Measurements from ENCODE around the gene VEZT. TPM values are rescaled to one million over a fixed set of nuclear protein-coding genes. Genes with fewer than 3 reads are reported as not detected.

The VEZT gene
- total and polyA plus RNA-seq, 2 donors (not counting 1 experiment from before 2014, with no cell fraction given): 76.6 to 123 TPM

DNA sequence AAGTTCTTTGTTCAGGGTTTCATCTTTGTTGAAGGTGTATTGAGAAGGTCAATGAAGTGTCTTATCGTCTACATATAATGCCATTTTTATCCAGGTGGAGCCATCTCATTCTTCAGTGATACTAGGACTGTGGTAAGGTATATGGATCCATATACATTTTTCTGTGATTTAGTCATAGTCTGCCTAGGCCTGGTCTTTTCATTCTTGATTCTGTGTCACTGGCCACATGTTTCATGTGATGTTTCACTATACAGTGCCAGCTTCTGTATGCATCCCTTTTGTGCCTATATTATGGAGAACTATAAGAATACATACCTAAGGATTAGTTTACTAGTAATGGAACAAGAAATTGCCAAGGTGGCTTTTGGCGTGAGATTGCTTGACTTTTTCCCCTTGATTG is 40.5 kb downstream of the VEZT start:
- peaks cover 2% of the 10 kb centered on the region for H3K36me3 ChIP-seq (ENCODE audit: control insufficient read depth, insufficient read depth, low read length)
- no peaks in the 10 kb centered on the region for H3K79me2 ChIP-seq (ENCODE audit: control insufficient read depth, insufficient read depth, low read length)
- no peak overlapping the region for H3K4me2 ChIP-seq (ENCODE audit: extremely low read depth, insufficient read depth, low read length)
- TF ChIP-seq, protein P1, sequence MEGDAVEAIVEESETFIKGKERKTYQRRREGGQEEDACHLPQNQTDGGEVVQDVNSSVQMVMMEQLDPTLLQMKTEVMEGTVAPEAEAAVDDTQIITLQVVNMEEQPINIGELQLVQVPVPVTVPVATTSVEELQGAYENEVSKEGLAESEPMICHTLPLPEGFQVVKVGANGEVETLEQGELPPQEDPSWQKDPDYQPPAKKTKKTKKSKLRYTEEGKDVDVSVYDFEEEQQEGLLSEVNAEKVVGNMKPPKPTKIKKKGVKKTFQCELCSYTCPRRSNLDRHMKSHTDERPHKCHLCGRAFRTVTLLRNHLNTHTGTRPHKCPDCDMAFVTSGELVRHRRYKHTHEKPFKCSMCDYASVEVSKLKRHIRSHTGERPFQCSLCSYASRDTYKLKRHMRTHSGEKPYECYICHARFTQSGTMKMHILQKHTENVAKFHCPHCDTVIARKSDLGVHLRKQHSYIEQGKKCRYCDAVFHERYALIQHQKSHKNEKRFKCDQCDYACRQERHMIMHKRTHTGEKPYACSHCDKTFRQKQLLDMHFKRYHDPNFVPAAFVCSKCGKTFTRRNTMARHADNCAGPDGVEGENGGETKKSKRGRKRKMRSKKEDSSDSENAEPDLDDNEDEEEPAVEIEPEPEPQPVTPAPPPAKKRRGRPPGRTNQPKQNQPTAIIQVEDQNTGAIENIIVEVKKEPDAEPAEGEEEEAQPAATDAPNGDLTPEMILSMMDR (conservative IDR thresholded peaks at IDR 0.05 in 1 of 2, IDR thresholded peaks at IDR 0.05 in 1 of 2; ENCODE audit: low read depth in 1 of 2, low read length in 2 of 2): no peak
- no peak for TF ChIP-seq EZH2 (IDR thresholded peaks at IDR 0.05; ENCODE audit: low read length, missing control alignments)
- no peak overlapping the region for H2AFZ ChIP-seq (ENCODE audit: low read length)
- H3K27me3 ChIP-seq (ENCODE audit: control insufficient read depth, insufficient read depth, low read length): no peaks in the 10 kb centered on the region
- peaks cover 2% of the 10 kb centered on the region for H3K4me1 ChIP-seq (ENCODE audit: control insufficient read depth, extremely low read depth, insufficient read depth, low read length)
- no peaks in the 10 kb centered on the region for H3K9me3 ChIP-seq (ENCODE audit: control insufficient read depth, insufficient read depth, low read depth, low read length)
- no peak overlapping the region for H3K4me3 ChIP-seq (replicated peaks in 1 of 4; ENCODE audit: control extremely low read depth in 1 of 4, insufficient read depth in 1 of 4, low read depth in 3 of 4, low read length in 4 of 4)
- peak in 1 of 2 donors; percentile 26 for DNase-seq (ENCODE audit: low read depth in 2 of 2)
- peaks cover 1% of the 10 kb centered on the region for H4K20me1 ChIP-seq (ENCODE audit: control insufficient read depth, extremely low read depth, insufficient read depth, low read length)
- H3K9ac ChIP-seq (ENCODE audit: insufficient read depth, low read length): no peak overlapping the region
- no peak overlapping the region for H3K27ac ChIP-seq (ENCODE audit: insufficient read depth, low read length)

DNA sequence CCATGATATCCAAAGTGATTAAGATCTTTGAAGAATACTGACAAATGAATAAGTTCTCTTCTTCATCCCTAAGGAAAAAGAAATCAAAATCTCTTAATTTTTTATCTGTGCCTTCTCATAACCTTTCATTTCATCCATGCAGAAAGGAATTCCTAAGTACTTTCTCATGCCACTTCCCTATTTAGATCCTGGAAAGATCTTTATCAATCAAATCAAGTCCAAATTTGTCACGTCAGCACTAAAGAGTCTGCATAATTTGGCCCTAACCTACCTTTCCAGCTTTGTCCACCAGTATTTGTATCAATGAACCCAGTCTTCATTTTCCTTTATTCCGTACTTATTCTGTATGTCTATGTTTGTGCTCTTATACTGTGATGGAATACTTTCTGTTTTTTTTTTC is 41.2 kb downstream of the VEZT start:
- Histone ChIP-seq H3K36me3 (ENCODE audit: control insufficient read depth, insufficient read depth, low read length) (no peaks in the 10 kb centered on the region), H2AFZ (ENCODE audit: low read length) (no peak overlapping the region), H4K20me1 (ENCODE audit: control insufficient read depth, extremely low read depth, insufficient read depth, low read length) (peaks cover 1% of the 10 kb centered on the region), H3K4me3 (replicated peaks in 1 of 4; ENCODE audit: control extremely low read depth in 1 of 4, insufficient read depth in 1 of 4, low read depth in 3 of 4, low read length in 4 of 4) (no peak overlapping the region), H3K79me2 (ENCODE audit: control insufficient read depth, insufficient read depth, low read length) (no peaks in the 10 kb centered on the region), H3K9ac (ENCODE audit: insufficient read depth, low read length) (no peak overlapping the region), H3K4me1 (ENCODE audit: control insufficient read depth, extremely low read depth, insufficient read depth, low read length) (peaks cover 2% of the 10 kb centered on the region), H3K27ac (ENCODE audit: insufficient read depth, low read length) (no peak overlapping the region), H3K9me3 (ENCODE audit: control insufficient read depth, insufficient read depth, low read depth, low read length) (no peaks in the 10 kb centered on the region), H3K4me2 (ENCODE audit: extremely low read depth, insufficient read depth, low read length) (no peak overlapping the region), H3K27me3 (ENCODE audit: control insufficient read depth, insufficient read depth, low read length) (no peaks in the 10 kb centered on the region)
- TF ChIP-seq, protein P1 (conservative IDR thresholded peaks at IDR 0.05 in 1 of 2, IDR thresholded peaks at IDR 0.05 in 1 of 2; ENCODE audit: low read depth in 1 of 2, low read length in 2 of 2): no peak
- no peak for TF ChIP-seq EZH2 (IDR thresholded peaks at IDR 0.05; ENCODE audit: low read length, missing control alignments)
- DNase-seq (ENCODE audit: low read depth in 2 of 2): no peak

DNA sequence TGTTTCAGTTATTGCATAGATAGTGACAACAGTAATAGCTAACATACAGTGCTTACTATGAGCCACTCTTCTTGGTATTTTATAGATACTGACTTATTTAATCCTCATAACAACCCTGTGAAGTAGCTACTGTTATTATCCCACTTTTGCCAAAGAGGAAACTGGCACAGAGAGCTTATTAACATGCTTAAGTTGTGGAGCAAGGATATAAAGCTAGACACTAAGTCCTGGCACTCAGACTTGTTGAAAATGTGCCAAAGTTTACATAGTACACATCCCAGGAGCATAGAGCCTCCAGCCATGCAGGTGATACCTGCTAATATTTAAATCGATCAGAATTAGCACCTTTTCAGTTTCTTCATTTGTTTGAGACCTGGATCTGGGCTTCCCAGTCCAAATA is 41.8 kb downstream of the VEZT start:
- Histone ChIP-seq H3K36me3 (ENCODE audit: control insufficient read depth, insufficient read depth, low read length) (no peaks in the 10 kb centered on the region), H3K4me3 (replicated peaks in 1 of 4; ENCODE audit: control extremely low read depth in 1 of 4, insufficient read depth in 1 of 4, low read depth in 3 of 4, low read length in 4 of 4) (no peak overlapping the region), H2AFZ (ENCODE audit: low read length) (no peak overlapping the region), H3K9ac (ENCODE audit: insufficient read depth, low read length) (no peak overlapping the region), H3K79me2 (ENCODE audit: control insufficient read depth, insufficient read depth, low read length) (no peaks in the 10 kb centered on the region), H3K4me1 (ENCODE audit: control insufficient read depth, extremely low read depth, insufficient read depth, low read length) (peaks cover 2% of the 10 kb centered on the region), H3K27ac (ENCODE audit: insufficient read depth, low read length) (no peak overlapping the region), H4K20me1 (ENCODE audit: control insufficient read depth, extremely low read depth, insufficient read depth, low read length) (peaks cover 1% of the 10 kb centered on the region), H3K9me3 (ENCODE audit: control insufficient read depth, insufficient read depth, low read depth, low read length) (no peaks in the 10 kb centered on the region), H3K27me3 (ENCODE audit: control insufficient read depth, insufficient read depth, low read length) (no peaks in the 10 kb centered on the region), H3K4me2 (ENCODE audit: extremely low read depth, insufficient read depth, low read length) (no peak overlapping the region)
- DNase-seq (ENCODE audit: low read depth in 2 of 2): no peak
- TF ChIP-seq, protein P1 (conservative IDR thresholded peaks at IDR 0.05 in 1 of 2, IDR thresholded peaks at IDR 0.05 in 1 of 2; ENCODE audit: low read depth in 1 of 2, low read length in 2 of 2): no peak
- no peak for TF ChIP-seq EZH2 (IDR thresholded peaks at IDR 0.05; ENCODE audit: low read length, missing control alignments)
